H1 (cell line): ENCODE data around the gene PCYT1B.

Source experiments
- CBX8 ChIP-seq: fragments of 300-800, 300-1000 bp; sonication (generic); IDR thresholded peaks from 2 replicates; pipeline ENCODE4 v1.7.1; 2016; ENCODE audit warnings: low read depth, low read length, borderline replicate concordance
- POLR2A ChIP-seq, 2 experiments: IDR thresholded peaks; 1 replicate in 1 of 2; 2 replicates in 1 of 2; pipeline ENCODE4 v1.6.1; 2011; ENCODE audit warnings: low read depth in 2 of 2, low read length in 2 of 2, mild to moderate bottlenecking in 2 of 2; ENCODE audit errors: control extremely low read depth in 1 of 2
- RAD21 ChIP-seq, 2 experiments: IDR thresholded peaks in 1 of 2; conservative IDR thresholded peaks in 1 of 2; 2 replicates each; pipeline ENCODE4 v1.6.1; 2011; ENCODE audit warnings: low read depth in 2 of 2, low read length in 2 of 2, improper control_type of control experiment in 1 of 2, inconsistent platforms in 1 of 2, mild to moderate bottlenecking in 1 of 2, moderate library complexity in 1 of 2
- TEAD4 ChIP-seq: IDR thresholded peaks from 2 replicates; pipeline ENCODE4 v1.6.1; 2012; ENCODE audit warnings: low read depth, low read length, inconsistent platforms, mixed read lengths
- TF ChIP-seq, protein P1 (sequence below), 3 experiments: IDR thresholded peaks; 1 replicate in 2 of 3; 2 replicates in 1 of 3; pipeline versions ENCODE4 v1.5.1 to v1.6.1; 2011; ENCODE audit warnings: low read length in 3 of 3, mild to moderate bottlenecking in 3 of 3, inconsistent platforms in 2 of 3, low read depth in 1 of 3, moderate library complexity in 1 of 3; ENCODE audit not compliant: insufficient read depth in 1 of 3; ENCODE audit errors: control extremely low read depth in 1 of 3

DNA sequence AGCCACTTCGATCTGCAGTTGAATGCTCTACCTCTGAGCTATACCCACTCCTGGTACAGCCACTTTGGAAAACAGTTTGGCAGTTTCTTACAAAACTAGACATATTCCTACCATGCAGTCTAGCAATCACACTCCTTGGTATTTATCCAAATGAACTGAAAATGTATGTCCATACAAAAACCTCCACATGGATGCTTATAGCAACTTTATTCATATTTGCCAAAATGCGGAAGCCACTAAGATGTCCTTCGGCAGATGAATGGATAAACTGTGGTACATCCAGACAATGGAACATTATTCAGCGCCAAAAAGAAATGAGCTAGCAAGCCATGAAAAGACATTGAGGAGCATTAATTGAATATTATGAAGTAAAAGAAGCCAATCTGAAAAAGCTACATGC is 45.3 kb downstream of the PCYT1B start:
- TF ChIP-seq CBX8, result no peak
- TF ChIP-seq, protein P1, sequence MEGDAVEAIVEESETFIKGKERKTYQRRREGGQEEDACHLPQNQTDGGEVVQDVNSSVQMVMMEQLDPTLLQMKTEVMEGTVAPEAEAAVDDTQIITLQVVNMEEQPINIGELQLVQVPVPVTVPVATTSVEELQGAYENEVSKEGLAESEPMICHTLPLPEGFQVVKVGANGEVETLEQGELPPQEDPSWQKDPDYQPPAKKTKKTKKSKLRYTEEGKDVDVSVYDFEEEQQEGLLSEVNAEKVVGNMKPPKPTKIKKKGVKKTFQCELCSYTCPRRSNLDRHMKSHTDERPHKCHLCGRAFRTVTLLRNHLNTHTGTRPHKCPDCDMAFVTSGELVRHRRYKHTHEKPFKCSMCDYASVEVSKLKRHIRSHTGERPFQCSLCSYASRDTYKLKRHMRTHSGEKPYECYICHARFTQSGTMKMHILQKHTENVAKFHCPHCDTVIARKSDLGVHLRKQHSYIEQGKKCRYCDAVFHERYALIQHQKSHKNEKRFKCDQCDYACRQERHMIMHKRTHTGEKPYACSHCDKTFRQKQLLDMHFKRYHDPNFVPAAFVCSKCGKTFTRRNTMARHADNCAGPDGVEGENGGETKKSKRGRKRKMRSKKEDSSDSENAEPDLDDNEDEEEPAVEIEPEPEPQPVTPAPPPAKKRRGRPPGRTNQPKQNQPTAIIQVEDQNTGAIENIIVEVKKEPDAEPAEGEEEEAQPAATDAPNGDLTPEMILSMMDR (IDR thresholded peaks at IDR 0.05; ENCODE audit: control extremely low read depth in 1 of 3, insufficient read depth in 1 of 3, low read depth in 1 of 3, low read length in 3 of 3), result no peak
- TF ChIP-seq POLR2A (IDR thresholded peaks at IDR 0.05; ENCODE audit: control extremely low read depth in 1 of 2, low read depth in 2 of 2, low read length in 2 of 2), result no peak
- no peak for TF ChIP-seq RAD21 (IDR thresholded peaks at IDR 0.05 in 1 of 2, conservative IDR thresholded peaks at IDR 0.05 in 1 of 2; ENCODE audit: low read depth in 2 of 2, low read length in 2 of 2)
- no peak for TF ChIP-seq TEAD4
